ENCODE results near the gene XYLB.

XYLB gene

DNA sequence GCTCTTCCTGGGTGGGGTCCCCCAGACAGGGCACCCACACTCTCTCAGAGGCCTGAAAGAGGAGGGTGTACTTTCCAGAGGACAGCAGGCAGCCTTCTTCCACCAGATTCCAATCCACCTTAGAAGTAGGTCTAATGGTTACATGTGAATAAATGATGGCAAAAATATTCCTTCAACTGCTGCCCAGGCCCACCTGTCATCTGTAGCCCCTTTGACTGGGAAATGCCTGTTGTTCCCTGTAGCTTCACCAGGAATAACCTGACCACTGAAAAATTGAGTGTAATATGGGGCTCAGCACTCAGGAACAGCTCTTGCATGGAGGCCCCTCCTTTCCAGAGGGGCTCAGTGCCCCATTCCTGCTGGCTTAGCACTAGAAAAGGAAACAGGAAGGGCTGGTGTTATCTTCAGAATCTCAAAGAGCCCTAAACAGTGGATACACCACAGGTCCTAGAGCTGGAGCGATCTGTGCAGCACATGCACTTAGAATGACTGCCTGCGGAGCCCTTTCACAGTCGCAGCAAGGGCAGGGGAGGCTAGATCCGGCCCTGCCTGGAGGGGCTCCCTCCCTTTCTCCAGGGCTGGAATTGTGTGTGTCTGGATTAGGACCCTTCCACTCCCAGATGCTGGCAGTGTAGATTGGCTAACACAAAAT lies 32.3 kb upstream of the XYLB start:
- peak overlapping the region; percentile 96 for H2AFZ ChIP-seq (ENCODE audit: low read length)
- no peak overlapping the region for H3K27ac ChIP-seq (replicated peaks; ENCODE audit: low read length)
- H3K23ac ChIP-seq (ENCODE audit: low read depth, low read length, poor library complexity): no peak overlapping the region
- no peak overlapping the region for H3K9ac ChIP-seq (ENCODE audit: low read depth, low read length, poor library complexity)
- H3K4me3 ChIP-seq (ENCODE audit: low read length in 2 of 2): no peak overlapping the region
- no peak overlapping the region for H2BK15ac ChIP-seq (ENCODE audit: low read length)
- no peaks in the 10 kb centered on the region for H3K79me1 ChIP-seq (ENCODE audit: low read depth, low read length)
- no peak overlapping the region for H3K4me2 ChIP-seq (ENCODE audit: insufficient read depth, low read length, poor library complexity, severe bottlenecking)
- H3K9me3 ChIP-seq (replicated peaks in 1 of 2; ENCODE audit: control insufficient read depth in 2 of 2, insufficient read depth in 1 of 2, low read depth in 1 of 2, low read length in 2 of 2): no peaks in the 10 kb centered on the region
- H4K91ac ChIP-seq (ENCODE audit: low read depth, low read length, poor library complexity): peak overlapping the region; percentile 67
- DNase-seq (ENCODE audit: low spot score): peak; percentile 8
- no peak overlapping the region for H3K14ac ChIP-seq (ENCODE audit: low read length)
- H2BK5ac ChIP-seq (ENCODE audit: low read length): no peak overlapping the region
- H3K27me3 ChIP-seq (ENCODE audit: control insufficient read depth in 3 of 3, insufficient read depth in 3 of 3, low read depth in 1 of 3, low read length in 3 of 3): peaks cover 0 to 13% (median 0%) of the 10 kb centered on the region in 3 experiments
- no peaks in the 10 kb centered on the region for H3K36me3 ChIP-seq (replicated peaks in 1 of 2; ENCODE audit: control insufficient read depth in 2 of 2, insufficient read depth in 2 of 2, low read length in 2 of 2)
- H4K8ac ChIP-seq (ENCODE audit: low read depth, low read length): peak overlapping the region; percentile 33
- peak overlapping the region; percentile 26 for H2AK5ac ChIP-seq (ENCODE audit: low read depth, low read length)
- H3K18ac ChIP-seq (ENCODE audit: low read length): peak overlapping the region; percentile 86
- H3K4me1 ChIP-seq (ENCODE audit: control insufficient read depth in 2 of 2, insufficient read depth in 1 of 2, low read depth in 1 of 2, low read length in 2 of 2): peaks cover 4 to 5% of the 10 kb centered on the region in 2 donors
- H2BK120ac ChIP-seq (ENCODE audit: low read depth, low read length): no peak overlapping the region
- no peak overlapping the region for H3K4ac ChIP-seq (ENCODE audit: low read length)
- no peak overlapping the region for H2BK12ac ChIP-seq (ENCODE audit: low read length)
- no CpG with 5 or more reads among the region's 4 CpGs for WGBS, 2 donors (ENCODE audit: extremely low coverage in 2 of 2, insufficient read length in 2 of 2, insufficient replicate concordance in 1 of 2)

DNA sequence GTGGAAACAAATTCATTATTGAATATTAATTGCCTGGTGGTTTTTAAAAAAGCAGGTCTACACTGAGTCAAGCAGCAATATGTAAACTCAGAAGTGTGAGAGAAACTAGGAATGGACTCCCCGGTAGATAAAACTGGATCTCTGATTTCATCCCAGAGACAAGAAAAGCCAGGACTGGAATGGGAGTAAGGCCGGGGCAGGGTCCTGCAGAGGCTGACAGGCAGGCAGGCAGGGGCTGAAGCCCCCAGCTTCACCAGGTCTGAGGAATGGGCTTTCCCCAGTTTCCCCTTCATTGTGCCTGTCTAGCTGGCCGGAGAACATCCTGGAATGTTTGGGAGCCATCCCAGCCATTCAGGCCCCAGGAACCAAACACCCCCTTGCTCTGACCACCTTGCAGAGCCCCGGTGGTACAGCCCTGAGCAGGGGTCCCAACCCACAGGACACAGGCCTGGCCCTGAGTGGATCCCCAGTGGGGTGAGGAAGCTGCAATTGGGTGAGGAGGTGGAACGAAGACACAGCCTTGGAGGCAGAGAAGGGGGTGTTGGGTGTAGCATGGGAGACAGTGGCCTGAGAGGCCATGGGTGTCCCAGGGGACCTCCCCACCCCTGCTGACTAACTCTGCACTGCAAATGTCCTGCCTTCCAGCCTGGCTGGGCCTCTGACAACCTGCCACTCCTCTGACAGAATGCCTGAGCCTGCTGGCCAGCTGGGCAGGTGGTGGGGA lies 31.7 kb upstream of the XYLB start:
- Histone ChIP-seq H3K14ac (ENCODE audit: low read length) (peak overlapping the region; percentile 40), H2BK120ac (ENCODE audit: low read depth, low read length) (no peak overlapping the region), H3K4me1 (ENCODE audit: control insufficient read depth in 2 of 2, insufficient read depth in 1 of 2, low read depth in 1 of 2, low read length in 2 of 2) (peaks cover 4 to 5% of the 10 kb centered on the region in 2 donors), H2BK12ac (ENCODE audit: low read length) (no peak overlapping the region), H2AFZ (ENCODE audit: low read length) (peak overlapping the region; percentile 96), H4K91ac (ENCODE audit: low read depth, low read length, poor library complexity) (no peak overlapping the region), H3K4me2 (ENCODE audit: insufficient read depth, low read length, poor library complexity, severe bottlenecking) (no peak overlapping the region), H4K8ac (ENCODE audit: low read depth, low read length) (no peak overlapping the region), H3K9me3 (replicated peaks in 1 of 2; ENCODE audit: control insufficient read depth in 2 of 2, insufficient read depth in 1 of 2, low read depth in 1 of 2, low read length in 2 of 2) (no peaks in the 10 kb centered on the region), H2AK5ac (ENCODE audit: low read depth, low read length) (peak overlapping the region; percentile 0), H2BK15ac (ENCODE audit: low read length) (no peak overlapping the region), H2BK5ac (ENCODE audit: low read length) (no peak overlapping the region), H3K18ac (ENCODE audit: low read length) (no peak overlapping the region), H3K23ac (ENCODE audit: low read depth, low read length, poor library complexity) (no peak overlapping the region), H3K36me3 (replicated peaks in 1 of 2; ENCODE audit: control insufficient read depth in 2 of 2, insufficient read depth in 2 of 2, low read length in 2 of 2) (no peaks in the 10 kb centered on the region), H3K27ac (replicated peaks; ENCODE audit: low read length) (no peak overlapping the region), H3K4me3 (ENCODE audit: low read length in 2 of 2) (no peak overlapping the region), H3K27me3 (ENCODE audit: control insufficient read depth in 3 of 3, insufficient read depth in 3 of 3, low read depth in 1 of 3, low read length in 3 of 3) (peaks cover 0 to 9% (median 0%) of the 10 kb centered on the region in 3 experiments), H3K79me1 (ENCODE audit: low read depth, low read length) (no peaks in the 10 kb centered on the region), H3K4ac (ENCODE audit: low read length) (no peak overlapping the region), H3K9ac (ENCODE audit: low read depth, low read length, poor library complexity) (no peak overlapping the region)
- no CpG with 5 or more reads among the region's 5 CpGs for WGBS, 2 donors (ENCODE audit: extremely low coverage in 2 of 2, insufficient read length in 2 of 2, insufficient replicate concordance in 1 of 2)
- DNase-seq (ENCODE audit: low spot score): no peak

DNA sequence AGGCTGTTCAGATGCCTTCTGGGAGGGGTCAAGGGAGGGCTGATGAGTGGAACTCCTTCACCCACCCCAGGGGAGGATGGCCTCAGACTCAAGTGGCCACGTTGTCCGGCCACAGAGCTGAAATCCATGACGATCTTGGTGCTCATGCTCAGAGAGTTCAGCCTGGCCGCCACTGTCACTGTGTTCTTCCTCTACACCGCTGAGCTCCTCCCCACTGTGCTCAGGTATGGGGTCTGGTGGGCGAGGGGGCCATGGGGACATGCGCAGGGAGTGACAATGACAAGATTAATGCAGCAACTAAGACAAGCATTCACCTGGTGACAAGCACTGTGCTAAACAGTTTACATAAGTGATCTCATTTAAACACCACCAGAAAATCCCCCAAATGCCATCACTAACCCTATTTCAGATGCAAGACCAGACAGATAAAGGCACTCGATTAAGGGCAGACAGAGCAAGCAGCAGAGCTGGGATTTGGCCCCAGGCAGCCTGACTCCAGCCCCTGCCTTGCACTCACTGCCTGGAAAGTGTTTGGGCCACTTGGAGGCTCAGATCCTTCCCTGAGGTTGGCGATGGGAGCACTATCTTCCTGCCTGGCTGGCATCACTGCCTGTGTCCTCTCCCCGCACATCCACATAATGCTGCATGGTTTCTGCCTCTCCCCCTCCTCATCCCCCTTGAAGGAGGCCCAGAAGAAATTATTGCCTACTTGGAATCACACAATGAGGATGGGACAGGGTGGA lies 30.9 kb upstream of the XYLB start:
- no peaks in the 10 kb centered on the region for H3K9me3 ChIP-seq (replicated peaks in 1 of 2; ENCODE audit: control insufficient read depth in 2 of 2, insufficient read depth in 1 of 2, low read depth in 1 of 2, low read length in 2 of 2)
- no peak overlapping the region for H2BK5ac ChIP-seq (ENCODE audit: low read length)
- H4K8ac ChIP-seq (ENCODE audit: low read depth, low read length): no peak overlapping the region
- H3K18ac ChIP-seq (ENCODE audit: low read length): peak overlapping the region; percentile 79
- H3K14ac ChIP-seq (ENCODE audit: low read length): no peak overlapping the region
- no peaks in the 10 kb centered on the region for H3K79me1 ChIP-seq (ENCODE audit: low read depth, low read length)
- no peak overlapping the region for H3K4ac ChIP-seq (ENCODE audit: low read length)
- no peak overlapping the region for H2BK12ac ChIP-seq (ENCODE audit: low read length)
- no peaks in the 10 kb centered on the region for H3K36me3 ChIP-seq (replicated peaks in 1 of 2; ENCODE audit: control insufficient read depth in 2 of 2, insufficient read depth in 2 of 2, low read length in 2 of 2)
- peak overlapping the region; percentile 96 for H2AFZ ChIP-seq (ENCODE audit: low read length)
- no peak overlapping the region for H4K91ac ChIP-seq (ENCODE audit: low read depth, low read length, poor library complexity)
- DNase-seq (ENCODE audit: low spot score): no peak
- H3K4me1 ChIP-seq (ENCODE audit: control insufficient read depth in 2 of 2, insufficient read depth in 1 of 2, low read depth in 1 of 2, low read length in 2 of 2): peaks cover 4 to 5% of the 10 kb centered on the region in 2 donors
- H3K4me2 ChIP-seq (ENCODE audit: insufficient read depth, low read length, poor library complexity, severe bottlenecking): no peak overlapping the region
- peaks cover 0 to 9% (median 0%) of the 10 kb centered on the region in 3 experiments for H3K27me3 ChIP-seq (ENCODE audit: control insufficient read depth in 3 of 3, insufficient read depth in 3 of 3, low read depth in 1 of 3, low read length in 3 of 3)
- no peak overlapping the region for H3K23ac ChIP-seq (ENCODE audit: low read depth, low read length, poor library complexity)
- no peak overlapping the region for H2BK120ac ChIP-seq (ENCODE audit: low read depth, low read length)
- H3K9ac ChIP-seq (ENCODE audit: low read depth, low read length, poor library complexity): no peak overlapping the region
- no peak overlapping the region for H2BK15ac ChIP-seq (ENCODE audit: low read length)
- H2AK5ac ChIP-seq (ENCODE audit: low read depth, low read length): peak overlapping the region; percentile 0
- no CpG with 5 or more reads among the region's 10 CpGs for WGBS, 2 donors (ENCODE audit: extremely low coverage in 2 of 2, insufficient read length in 2 of 2, insufficient replicate concordance in 1 of 2)
- no peak overlapping the region for H3K27ac ChIP-seq (replicated peaks; ENCODE audit: low read length)
- no peak overlapping the region for H3K4me3 ChIP-seq (ENCODE audit: low read length in 2 of 2)
